ENCODE data around the gene LAMTOR2. TPM values are rescaled to one million over a fixed set of nuclear protein-coding genes. Genes with fewer than 3 reads are reported as not detected.

The LAMTOR2 gene
- total RNA-seq, 1 donor: 40.4 TPM

DNA sequence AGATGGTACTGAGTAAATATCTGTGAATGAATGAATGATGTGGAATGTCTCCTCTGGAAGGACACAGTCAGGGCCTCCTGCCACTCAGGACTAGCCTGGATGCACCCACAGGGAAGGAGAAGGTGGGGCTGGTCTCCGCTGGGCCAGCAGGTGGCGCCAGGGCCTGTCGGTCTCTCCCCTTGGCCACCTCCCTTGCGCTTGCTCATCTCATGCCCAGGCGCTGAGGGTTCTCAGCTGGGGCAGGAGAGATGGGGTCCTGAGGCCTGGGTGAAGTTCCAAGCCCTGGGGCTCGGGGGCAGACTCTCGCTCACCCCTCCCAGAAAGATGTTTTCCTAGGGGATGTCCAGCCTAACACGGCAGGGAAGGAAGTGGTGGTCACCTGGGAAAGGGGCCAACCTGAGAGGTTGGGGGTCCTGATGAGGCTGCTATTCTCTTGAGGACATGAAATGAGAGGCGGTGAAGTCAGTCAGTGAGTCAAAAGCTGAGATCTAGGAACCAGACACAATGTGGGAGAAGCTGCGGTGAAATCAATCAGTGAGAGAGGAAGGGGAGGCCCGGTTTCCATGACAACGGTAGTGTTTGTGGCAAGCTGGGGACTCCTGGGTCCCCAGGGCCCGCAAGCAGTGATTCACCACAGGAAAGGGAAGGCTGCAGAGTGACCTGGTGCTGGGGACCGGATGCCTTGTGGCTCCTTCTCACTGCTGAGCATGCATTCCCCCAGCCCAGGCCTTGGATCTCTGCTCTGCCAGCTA lies 42.2 kb downstream of the LAMTOR2 start:
- TF ChIP-seq, protein P1, sequence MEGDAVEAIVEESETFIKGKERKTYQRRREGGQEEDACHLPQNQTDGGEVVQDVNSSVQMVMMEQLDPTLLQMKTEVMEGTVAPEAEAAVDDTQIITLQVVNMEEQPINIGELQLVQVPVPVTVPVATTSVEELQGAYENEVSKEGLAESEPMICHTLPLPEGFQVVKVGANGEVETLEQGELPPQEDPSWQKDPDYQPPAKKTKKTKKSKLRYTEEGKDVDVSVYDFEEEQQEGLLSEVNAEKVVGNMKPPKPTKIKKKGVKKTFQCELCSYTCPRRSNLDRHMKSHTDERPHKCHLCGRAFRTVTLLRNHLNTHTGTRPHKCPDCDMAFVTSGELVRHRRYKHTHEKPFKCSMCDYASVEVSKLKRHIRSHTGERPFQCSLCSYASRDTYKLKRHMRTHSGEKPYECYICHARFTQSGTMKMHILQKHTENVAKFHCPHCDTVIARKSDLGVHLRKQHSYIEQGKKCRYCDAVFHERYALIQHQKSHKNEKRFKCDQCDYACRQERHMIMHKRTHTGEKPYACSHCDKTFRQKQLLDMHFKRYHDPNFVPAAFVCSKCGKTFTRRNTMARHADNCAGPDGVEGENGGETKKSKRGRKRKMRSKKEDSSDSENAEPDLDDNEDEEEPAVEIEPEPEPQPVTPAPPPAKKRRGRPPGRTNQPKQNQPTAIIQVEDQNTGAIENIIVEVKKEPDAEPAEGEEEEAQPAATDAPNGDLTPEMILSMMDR (IDR thresholded peaks at IDR 0.05; ENCODE audit: insufficient read depth, low read length): peak; percentile 97
- peak; percentile 84 for DNase-seq (ENCODE audit: low read depth)
- no peak overlapping the region for H3K4me3 ChIP-seq (ENCODE audit: low read depth, low read length)

DNA sequence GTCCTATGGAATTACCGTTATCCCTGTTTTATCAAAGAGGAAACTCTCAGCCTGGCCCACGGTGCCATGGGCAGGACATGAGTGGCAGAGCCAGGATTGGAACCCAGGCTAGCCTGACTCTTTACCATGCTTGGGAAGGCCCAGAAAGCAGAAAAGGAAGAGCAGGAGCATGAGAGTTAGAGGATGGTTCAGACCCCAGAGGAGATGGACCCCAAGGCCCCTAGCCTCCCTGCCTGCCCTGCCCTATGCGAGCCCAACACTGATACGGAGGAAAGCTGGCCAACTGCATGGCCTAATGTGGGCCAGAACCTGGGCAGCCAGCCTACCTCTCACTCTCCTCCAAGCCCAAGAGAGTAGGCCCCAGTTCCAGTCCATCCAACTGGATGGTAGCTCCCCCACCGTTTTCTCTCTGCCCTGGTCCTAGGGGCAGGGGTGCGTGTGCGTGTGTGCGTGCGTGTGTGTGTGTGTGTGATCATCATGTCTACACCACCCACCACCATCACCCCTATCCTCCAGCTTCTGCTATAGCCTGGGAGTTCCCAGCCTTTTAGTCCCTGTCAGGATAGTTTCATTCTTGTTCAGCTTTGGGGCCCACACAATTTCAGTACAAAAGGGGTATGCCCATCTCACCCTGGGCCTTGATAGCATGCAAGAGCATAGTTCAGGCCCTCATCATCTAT lies 43.1 kb downstream of the LAMTOR2 start:
- TF ChIP-seq, protein P1 (IDR thresholded peaks at IDR 0.05; ENCODE audit: insufficient read depth, low read length): no peak
- H3K4me3 ChIP-seq (ENCODE audit: low read depth, low read length): no peak overlapping the region

DNA sequence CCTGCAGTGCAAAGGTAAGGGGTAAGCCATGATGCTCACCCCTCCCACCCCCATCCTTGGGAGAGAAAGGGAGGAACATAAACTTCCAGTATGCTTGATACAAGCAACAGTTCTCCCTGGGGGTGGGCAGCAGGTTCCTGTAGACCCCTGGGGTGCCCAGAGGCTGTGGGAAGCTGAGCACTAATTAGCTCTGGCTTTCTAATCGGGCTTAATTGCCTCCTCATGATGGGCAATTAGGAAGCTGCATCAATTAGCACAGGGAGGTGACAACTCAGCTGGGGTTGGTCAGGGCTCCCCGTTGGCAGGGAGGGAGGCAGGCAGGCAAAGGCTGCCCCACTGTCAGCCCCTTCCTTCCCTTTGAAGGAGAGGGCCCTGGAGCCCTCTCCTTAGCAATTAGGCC lies 44.2 kb downstream of the LAMTOR2 start:
- H3K4me3 ChIP-seq (ENCODE audit: low read depth, low read length): no peak overlapping the region
- no peak for DNase-seq (ENCODE audit: low read depth)
- TF ChIP-seq, protein P1 (IDR thresholded peaks at IDR 0.05; ENCODE audit: insufficient read depth, low read length): no peak

More for the DNA sequence above, 43.1 kb downstream of the LAMTOR2 start:
- DNase-seq (ENCODE audit: low read depth): no peak

DNA sequence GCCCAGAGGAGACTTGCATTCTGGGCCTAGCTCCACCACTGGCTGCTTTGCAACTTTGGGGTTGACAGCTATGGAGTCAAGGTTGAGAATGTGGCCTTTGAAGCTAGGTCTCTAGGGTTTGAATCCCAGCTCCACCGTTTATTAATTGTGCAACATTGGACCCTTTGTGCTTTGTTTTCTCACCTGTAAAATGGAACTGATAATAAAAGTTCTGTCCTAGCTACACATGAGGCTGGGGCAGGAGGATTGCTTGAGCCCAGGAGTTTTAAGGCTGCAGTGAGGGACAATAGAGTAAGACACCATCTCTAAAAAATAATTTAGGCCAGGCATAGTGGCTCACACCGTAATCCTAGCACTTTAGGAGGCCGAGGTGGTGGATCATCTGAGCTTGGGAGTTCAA lies 44.7 kb downstream of the LAMTOR2 start:
- no peak for DNase-seq (ENCODE audit: low read depth)
- TF ChIP-seq, protein P1 (IDR thresholded peaks at IDR 0.05; ENCODE audit: insufficient read depth, low read length): no peak
- no peak overlapping the region for H3K4me3 ChIP-seq (ENCODE audit: low read depth, low read length)

DNA sequence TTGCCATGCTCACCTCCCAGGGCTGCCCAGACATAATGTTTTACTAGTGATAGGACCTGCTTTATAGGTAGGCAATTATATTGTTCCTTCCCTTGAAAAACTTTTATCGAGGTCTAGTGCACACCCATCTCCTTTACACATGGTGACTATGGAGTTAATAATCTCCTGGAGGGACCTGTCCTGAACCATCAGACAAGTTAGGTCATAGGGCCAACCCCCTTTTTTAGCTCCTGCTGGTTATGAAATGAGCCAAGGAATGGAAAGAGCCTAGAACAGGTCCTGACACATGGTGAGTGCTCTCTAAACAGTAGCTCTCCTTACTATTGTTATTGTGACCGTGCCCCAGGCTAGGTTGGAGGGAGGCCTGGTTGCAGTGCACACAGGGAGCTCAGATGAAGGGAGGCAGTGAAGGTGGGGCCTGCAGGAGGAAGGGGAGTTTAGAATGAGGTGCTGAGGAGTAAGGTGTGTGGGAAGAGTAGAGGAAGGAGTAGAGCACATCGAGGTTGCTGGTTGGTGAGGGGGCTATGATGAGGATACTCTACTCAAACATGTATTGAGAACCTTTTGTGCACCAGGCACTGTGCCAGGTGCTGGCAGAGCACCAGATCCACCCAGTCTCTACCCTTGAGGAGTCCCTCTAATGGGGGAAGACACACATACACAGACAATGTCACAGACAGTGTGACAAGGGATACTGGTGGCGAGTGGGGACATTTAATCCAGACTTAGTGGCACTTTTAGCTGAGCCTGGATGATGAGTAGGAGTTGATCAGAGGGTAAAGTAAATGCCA lies 45.8 kb downstream of the LAMTOR2 start:
- no peak for DNase-seq (ENCODE audit: low read depth)
- TF ChIP-seq, protein P1 (IDR thresholded peaks at IDR 0.05; ENCODE audit: insufficient read depth, low read length): no peak
- no peak overlapping the region for H3K4me3 ChIP-seq (ENCODE audit: low read depth, low read length)

DNA sequence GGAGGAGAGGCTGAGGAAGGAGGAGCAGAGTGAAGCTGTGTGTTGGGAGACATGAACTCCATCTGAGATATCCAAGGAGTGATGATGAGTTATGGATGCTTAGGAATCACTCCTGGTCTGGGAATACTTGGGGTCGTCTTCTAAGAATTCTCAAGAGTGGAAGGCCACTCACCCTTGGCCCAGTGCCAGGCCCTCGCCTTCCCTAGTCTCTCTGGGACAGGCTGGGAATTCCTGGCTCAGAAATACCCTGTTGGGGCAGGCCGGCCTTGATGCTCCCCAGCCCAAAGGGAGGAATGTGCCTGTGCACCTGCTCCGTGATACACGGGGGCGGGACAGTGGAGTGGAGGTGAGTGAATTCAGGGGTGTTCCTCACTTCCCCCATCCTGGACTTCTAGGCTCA lies 47.3 kb downstream of the LAMTOR2 start:
- DNase-seq (ENCODE audit: low read depth): no peak
- H3K4me3 ChIP-seq (ENCODE audit: low read depth, low read length): no peak overlapping the region
- TF ChIP-seq, protein P1 (IDR thresholded peaks at IDR 0.05; ENCODE audit: insufficient read depth, low read length): no peak

Measured in fibroblast of the aortic adventitia (primary cell).